Peyer's patch (tissue), 4 donors: ENCODE results near the gene ME1. TPM values are rescaled to one million over a fixed set of nuclear protein-coding genes. Genes with fewer than 3 reads are reported as not detected.
A peak's percentile ranks its signal among the peaks of the same experiment; 100 is the strongest.

Experiments
- DNase-seq, 3 donors: peaks; one replicate each; pipeline ENCODE4 v3.0.0-alpha.2; 2017 to 2019
- H3K27ac ChIP-seq, 4 donors: fragments of 200-600 bp; sonication (generic); one replicate each; pipeline ENCODE4 v1.5.1; 2016 to 2019
- H3K27me3 ChIP-seq, 2 donors: fragments of 200-600 bp; sonication (generic); one replicate each; pipeline ENCODE4 v1.5.1; 2019
- H3K36me3 ChIP-seq, 3 donors: fragments of 200-600 bp; sonication (generic); one replicate each; pipeline ENCODE4 v1.5.1; 2016 to 2019
- H3K4me1 ChIP-seq, 4 donors: fragments of 200-600 bp; sonication (generic); one replicate each; pipeline ENCODE4 v1.5.1; 2016 to 2019
- H3K4me3 ChIP-seq, 4 donors: fragments of 200-600 bp; sonication (generic); 1 replicate in 3 of 4; 2 replicates in 1 of 4; pipeline ENCODE4 v1.5.1; 2016 to 2019; ENCODE audit warnings: mild to moderate bottlenecking in 1 of 4
- H3K9me3 ChIP-seq, 4 donors: fragments of 200-600 bp; sonication (generic); one replicate each; pipeline ENCODE4 v1.5.1; 2016 to 2019; ENCODE audit warnings: mild to moderate bottlenecking in 1 of 4
- CTCF ChIP-seq, 6 experiments: fragments of 450-650 bp in 4 of 6; fragments of 200-600 bp in 2 of 6; sonication (generic) in 1 of 6; IDR thresholded peaks; one replicate each; pipeline ENCODE4 v1.5.1; 2017 to 2019; ENCODE audit warnings: antibody characterized with exemption in 6 of 6, mild to moderate bottlenecking in 3 of 6, moderate library complexity in 1 of 6
- POLR2A ChIP-seq, 2 donors: fragments of 450-650 bp; IDR thresholded peaks; one replicate each; pipeline ENCODE4 v1.5.1; 2017; ENCODE audit warnings: antibody characterized with exemption in 2 of 2, mild to moderate bottlenecking in 2 of 2, moderate library complexity in 2 of 2
- total RNA-seq, 4 donors: library from RNA; depleted of rRNA; stranded (reverse); fragments of >200 nt; gene quantifications; one replicate each; pipeline ENCODE4 v1.1.0, GENCODE V29; 2016

Gene ME1
- total RNA-seq, 4 donors from 2014 or later, result 7.4 to 39.1 (median 19.6) TPM

DNA sequence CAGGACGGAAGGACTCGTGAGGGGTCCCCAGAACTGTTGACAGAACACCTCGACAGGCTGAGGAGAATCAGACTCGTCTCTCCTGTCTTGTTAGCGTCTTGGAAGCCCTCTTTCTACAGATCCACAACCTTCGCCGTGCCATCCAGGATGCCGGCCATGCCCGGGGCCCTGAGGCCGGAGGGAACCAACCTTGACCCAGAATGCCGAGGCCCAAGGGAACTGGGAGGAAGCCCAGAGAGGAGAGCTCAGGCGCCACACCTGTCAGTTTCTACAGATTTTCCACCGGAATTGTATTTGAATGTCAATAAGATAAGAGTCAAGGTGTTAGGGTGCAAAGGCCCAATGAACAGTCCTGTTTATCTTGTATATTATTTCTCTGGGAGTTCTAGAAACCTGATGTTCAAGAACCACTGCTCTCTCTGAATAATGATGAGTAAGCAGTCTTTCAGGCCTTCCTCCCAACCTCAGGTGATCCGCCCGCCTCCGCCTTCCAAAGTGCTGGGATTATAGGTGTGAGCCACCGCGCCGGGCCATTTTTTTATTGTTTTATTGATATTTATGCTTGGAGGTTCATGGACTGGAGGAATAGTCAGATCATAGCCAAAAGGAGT is 799 bp upstream of the ME1 start:
- TF ChIP-seq CTCF (IDR thresholded peaks at IDR 0.05), result no peak
- peak; percentile 26 to 30 for TF ChIP-seq POLR2A (IDR thresholded peaks at IDR 0.05)
- peak overlapping the region in 3 of 4 donors; percentile 50 to 83 (median 64) for H3K4me3 ChIP-seq
- no peaks in the 10 kb centered on the region for H3K9me3 ChIP-seq
- DNase-seq, result peak in 2 of 3 donors; percentile 85 to 87
- peak overlapping the region; percentile 33 to 88 (median 83) for H3K27ac ChIP-seq
- no peaks in the 10 kb centered on the region for H3K36me3 ChIP-seq
- no peaks in the 10 kb centered on the region for H3K4me1 ChIP-seq
- no peaks in the 10 kb centered on the region for H3K27me3 ChIP-seq

GRCh38 chr6:83429857-83430610 is 817 bp downstream of the ME1 start:
- Histone ChIP-seq H3K36me3 (no peaks in the 10 kb centered on the region), H3K27me3 (no peaks in the 10 kb centered on the region), H3K27ac (peak overlapping the region; percentile 33 to 88 (median 83)), H3K4me1 (no peaks in the 10 kb centered on the region), H3K9me3 (no peaks in the 10 kb centered on the region), H3K4me3 (peak overlapping the region; percentile 33 to 83 (median 57))
- peak in 1 of 2 donors; percentile 18 for TF ChIP-seq POLR2A (IDR thresholded peaks at IDR 0.05)
- no peak for TF ChIP-seq CTCF (IDR thresholded peaks at IDR 0.05)
- DNase-seq, result peak in 1 of 3 donors; percentile 57

DNA sequence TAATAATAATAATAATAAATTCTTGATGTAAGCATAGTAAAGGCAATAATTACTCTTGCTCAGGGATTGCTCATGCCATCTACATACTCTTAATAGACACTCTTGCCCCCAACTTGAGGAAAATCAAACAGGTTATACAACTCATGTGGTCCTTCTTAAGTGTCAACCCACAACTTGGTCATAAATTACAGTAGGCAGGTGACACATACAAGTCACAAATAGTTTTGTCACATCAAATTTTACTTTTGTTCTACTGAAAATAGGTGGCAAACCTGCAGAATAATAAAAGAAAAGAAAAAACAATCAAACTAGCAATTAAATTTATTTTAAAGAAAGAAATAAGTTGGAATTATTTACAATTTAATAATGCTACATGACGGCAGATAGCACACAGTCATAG is 1.6 kb downstream of the ME1 start:
- Histone ChIP-seq H3K9me3 (peaks cover 0 to 2% (median 0%) of the 10 kb centered on the region in 4 donors), H3K27me3 (no peaks in the 10 kb centered on the region), H3K36me3 (no peaks in the 10 kb centered on the region), H3K27ac (no peak overlapping the region), H3K4me1 (no peaks in the 10 kb centered on the region), H3K4me3 (no peak overlapping the region)
- TF ChIP-seq POLR2A (IDR thresholded peaks at IDR 0.05), result no peak
- TF ChIP-seq CTCF (IDR thresholded peaks at IDR 0.05), result no peak
- no peak for DNase-seq

- no peak overlapping the region for H3K27ac ChIP-seq
- no peak for TF ChIP-seq CTCF (IDR thresholded peaks at IDR 0.05)
- no peak for TF ChIP-seq POLR2A (IDR thresholded peaks at IDR 0.05)
- DNase-seq, result no peak
These were observed 6.3 kb downstream of the ME1 start for GRCh38 chr6:83424392-83425018.

DNA sequence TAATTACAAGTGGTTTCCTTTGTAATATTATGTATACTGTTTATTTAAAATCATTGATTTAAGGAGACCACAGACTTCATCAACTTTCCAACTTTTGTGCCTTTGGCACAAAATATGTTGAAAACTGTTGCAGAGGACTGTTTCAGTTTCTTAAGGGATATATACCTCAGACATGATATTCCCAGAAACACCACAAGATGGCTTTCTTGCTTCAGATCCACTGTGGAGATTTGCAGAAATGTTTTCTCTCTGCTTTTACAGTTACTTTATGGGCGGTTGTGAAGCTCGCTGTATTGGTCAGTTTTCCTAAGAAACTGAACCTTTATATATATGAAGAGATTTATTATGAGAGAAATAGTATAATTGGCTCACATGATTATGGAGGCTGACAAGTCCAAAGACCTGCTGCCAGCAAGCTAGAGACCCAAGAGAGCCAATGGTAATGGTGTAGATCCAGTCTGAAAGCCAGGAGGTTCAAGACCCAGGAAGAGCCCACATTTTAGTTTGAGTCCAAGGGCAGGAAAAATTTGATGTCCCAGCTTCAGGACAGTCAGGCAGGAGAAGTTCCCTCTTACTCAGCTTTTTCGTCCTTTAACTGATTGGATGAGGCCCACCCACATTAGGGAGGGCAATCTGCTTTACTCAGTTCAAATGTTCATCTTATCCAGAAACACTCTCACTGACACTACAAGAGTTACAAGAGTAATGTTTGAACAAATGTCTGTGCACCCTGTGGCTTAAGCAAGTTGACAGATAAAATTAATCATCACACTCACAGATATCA is 12.8 kb downstream of the ME1 start:
- Histone ChIP-seq H3K9me3 (no peaks in the 10 kb centered on the region), H3K4me1 (no peaks in the 10 kb centered on the region), H3K36me3 (no peaks in the 10 kb centered on the region), H3K27me3 (no peaks in the 10 kb centered on the region), H3K4me3 (no peak overlapping the region), H3K27ac (no peak overlapping the region)
- no peak for DNase-seq
- TF ChIP-seq POLR2A (IDR thresholded peaks at IDR 0.05) (no peak), CTCF (IDR thresholded peaks at IDR 0.05) (peak in 5 of 6 experiments; percentile 28 to 91 (median 84))

More at GRCh38 chr6:83424392-83425018, 6.3 kb downstream of the ME1 start:
- Histone ChIP-seq H3K9me3 (peaks cover 0 to 2% (median 0%) of the 10 kb centered on the region in 4 donors), H3K4me3 (no peak overlapping the region), H3K4me1 (no peaks in the 10 kb centered on the region), H3K36me3 (no peaks in the 10 kb centered on the region), H3K27me3 (no peaks in the 10 kb centered on the region)
